AG08395 (cell line): ENCODE data around the gene ANGPTL8.
A peak's percentile ranks its signal among the peaks of the same experiment; 100 is the strongest.

ENCODE experiments used
- DNase-seq: peaks from one replicate; pipeline ENCODE4 v3.0.0; 2012; ENCODE audit warnings: mixed read lengths, low spot score

ANGPTL8 gene, protein sequence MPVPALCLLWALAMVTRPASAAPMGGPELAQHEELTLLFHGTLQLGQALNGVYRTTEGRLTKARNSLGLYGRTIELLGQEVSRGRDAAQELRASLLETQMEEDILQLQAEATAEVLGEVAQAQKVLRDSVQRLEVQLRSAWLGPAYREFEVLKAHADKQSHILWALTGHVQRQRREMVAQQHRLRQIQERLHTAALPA

DNA sequence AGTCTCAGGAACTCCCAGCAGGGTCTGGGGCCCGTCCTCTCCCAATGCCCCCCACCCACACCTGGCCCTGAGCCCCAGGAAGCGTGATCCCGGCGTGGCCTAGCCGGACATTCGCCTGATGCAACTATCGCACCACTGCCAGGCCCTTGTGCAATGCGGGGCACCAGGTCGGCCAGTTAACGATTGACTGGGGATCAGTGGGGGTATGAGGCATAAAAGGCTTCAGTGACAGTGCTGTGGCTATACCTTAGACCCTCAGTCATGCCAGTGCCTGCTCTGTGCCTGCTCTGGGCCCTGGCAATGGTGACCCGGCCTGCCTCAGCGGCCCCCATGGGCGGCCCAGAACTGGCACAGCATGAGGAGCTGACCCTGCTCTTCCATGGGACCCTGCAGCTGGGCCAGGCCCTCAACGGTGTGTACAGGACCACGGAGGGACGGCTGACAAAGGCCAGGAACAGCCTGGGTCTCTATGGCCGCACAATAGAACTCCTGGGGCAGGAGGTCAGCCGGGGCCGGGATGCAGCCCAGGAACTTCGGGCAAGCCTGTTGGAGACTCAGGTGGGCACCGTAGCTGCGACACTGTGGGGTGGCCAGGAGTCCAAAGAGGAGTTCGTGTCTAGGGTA is at the start of gene ANGPTL8:
Gene ANGPTL8 (plus strand): TSS at position 243 of the 624 bp plus-strand sequence. CDS start 19 bp downstream, at position 262.
- DNase-seq = no peak

DNA sequence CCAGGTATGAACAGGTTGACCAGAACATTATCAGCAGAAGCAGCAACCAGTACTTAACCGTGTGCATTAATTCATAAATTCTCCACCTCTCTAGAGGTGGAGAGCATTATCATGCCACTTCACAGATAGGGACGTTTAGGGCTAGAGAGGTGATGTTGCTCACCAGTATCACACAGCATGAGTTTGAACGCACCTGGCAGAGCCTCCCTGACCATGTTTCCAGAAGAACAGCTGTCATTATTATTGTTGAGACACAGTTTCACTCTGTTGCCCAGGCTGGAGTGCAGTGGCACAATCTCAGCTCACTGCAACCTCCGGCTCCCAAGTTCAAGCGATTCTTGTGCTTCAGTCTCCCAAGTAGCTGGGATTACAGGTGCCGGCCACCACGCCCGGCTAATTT is 48.9 kb upstream of the ANGPTL8 start:
- DNase-seq = no peak

DNA sequence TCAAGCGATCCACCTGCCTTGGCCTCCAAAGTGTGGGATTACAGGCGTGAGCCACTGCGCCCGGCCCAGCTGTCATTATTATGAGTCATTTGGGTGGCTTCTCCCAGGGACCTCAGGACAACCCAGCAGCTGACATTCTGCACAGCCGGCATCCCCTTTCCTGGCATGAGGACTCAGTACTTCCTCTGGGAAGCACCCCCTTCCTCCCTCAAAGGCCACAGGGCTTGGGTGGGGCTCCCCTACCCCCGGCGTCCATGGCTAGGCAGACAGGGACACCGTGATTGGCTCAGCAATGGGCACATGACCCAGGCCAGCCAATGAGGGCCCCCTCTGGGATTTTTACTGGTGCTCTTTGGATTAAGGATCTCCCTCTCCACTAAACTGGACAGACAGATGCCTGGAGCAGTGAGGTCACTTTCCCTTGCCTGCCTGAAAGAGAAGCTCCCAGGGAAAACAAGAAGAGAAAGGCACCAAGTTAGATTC is 48.1 kb upstream of the ANGPTL8 start:
- DNase-seq = peak; percentile 94

DNA sequence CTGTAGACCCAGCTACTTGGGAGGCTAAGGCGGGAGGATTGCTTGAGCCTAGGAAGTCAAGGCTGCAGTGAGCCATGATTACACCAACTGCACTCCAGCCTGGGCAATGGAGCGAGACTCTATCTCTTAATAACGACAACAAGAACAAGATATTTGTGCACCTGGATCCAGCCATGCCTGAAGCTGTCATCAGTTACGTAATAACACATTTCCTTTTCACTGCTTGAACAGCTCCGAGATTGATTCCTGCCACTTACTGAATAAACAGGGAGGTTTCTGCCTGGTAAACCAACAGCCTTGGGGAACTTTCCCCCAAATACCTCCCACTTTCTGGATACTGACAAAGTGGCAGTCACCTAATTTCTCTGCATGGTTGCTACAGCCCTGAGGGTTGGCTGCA is 47.5 kb upstream of the ANGPTL8 start:
- no peak for DNase-seq

DNA sequence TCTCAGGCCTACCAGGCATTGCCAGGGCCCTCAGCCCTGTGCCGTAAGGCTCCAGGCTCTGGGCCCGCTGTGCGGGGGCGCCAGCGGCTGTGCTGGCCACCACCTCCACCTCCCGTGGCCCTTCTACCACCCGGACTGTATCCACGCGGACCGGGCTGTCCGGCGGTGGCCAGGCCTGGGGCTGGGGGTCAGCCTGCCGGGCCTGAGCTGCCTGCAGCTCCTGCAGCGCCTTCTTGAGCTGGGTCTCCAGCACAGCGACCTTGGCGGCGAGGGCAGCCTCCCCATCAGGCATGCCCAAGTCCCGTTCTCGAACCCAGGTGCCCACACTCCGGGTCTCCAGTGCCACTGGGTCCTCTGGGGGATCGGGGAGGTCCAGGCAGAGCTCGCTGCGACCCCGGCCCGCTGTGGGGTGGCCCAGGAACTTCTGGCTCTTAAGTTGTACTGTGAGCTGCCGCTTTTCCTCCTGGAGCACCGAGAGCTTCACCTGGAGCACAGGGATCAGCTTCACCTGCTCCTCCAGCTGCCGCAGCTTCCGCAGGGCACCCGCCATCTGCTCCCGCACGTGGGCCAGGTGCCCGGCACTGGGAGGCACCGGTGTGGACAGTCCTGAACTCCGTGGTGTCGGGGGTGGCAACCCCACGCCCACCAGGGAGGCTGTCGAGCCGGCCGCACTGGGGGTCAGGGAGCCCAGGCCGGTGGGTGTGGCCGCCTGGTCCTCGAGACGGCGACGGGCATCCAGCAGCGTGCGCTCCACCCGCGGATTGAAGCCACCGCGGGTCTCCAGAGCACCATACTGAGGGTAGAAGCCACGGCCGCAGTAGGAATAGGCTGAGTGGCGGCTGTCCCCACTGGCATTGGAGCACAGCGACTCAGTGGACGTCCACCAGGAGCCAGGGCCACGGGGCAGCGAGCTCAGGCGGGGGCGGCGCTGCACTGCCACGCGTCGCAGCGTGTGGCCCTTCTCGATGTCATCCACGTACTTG is 46.2 kb upstream of the ANGPTL8 start:
- no peak for DNase-seq

DNA sequence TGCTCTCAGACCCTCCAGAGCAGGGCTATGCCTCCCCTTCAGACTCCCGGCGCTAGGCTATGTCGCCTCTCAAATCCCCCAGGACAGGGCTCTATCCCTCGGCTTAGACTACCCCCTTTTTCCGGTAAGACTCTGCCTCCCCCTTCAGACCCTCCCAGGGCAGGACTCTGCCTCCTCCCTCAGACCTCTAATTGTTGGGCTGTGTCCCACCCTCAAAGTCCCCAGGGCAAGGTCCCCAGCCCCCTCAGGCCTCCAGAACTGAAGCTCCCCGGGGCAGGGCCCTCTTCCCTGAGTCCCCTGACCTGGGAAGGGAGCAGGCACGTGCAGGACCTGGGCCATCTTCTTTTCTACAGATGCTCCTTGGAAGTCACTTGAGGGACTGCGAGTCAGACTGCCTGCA is 45.2 kb upstream of the ANGPTL8 start:
- no peak for DNase-seq

DNA sequence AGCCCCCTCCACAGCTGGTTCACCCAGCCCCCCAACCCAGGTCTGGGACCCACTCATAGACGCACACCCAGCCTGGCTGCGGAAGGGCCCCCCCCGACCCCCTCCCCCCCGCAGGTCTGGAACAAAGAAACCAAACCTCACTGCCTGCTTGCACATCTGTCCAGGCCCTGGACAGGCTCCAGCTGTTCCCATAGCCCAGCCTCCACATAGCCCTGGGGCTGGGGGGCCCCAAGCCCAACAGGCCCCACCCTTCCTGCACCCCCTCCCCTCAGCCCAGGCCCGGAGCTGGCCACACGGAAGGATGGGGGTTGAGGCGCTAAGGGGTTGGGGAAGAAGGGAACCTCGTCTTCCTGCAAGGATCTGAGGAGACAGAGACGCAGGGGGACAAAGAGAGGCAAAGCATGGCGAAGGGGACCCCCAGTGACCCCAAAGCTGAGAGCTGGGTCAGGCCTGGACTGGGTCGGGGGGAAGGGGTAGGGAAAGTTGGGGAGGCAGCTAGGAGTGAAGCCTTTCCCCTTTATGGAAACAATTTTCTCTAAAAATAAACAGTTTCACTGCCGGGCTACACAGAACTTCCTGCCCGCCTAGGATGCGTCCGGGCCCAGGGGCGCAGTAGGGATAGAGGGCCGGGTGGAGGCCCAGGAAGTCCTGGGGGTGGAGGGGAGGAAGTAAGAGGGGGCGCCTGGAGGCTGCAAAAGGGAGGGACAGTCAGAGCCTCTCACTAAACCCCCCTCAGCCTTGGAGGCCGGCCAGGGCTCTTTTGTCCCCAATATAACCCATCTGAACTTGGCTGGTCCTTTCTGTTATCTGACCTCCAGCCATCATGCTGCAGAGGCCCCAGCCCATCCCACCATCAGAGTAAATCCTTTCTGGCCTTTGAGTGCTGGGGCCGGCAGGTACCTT is 44.5 kb upstream of the ANGPTL8 start:
- no peak for DNase-seq

DNA sequence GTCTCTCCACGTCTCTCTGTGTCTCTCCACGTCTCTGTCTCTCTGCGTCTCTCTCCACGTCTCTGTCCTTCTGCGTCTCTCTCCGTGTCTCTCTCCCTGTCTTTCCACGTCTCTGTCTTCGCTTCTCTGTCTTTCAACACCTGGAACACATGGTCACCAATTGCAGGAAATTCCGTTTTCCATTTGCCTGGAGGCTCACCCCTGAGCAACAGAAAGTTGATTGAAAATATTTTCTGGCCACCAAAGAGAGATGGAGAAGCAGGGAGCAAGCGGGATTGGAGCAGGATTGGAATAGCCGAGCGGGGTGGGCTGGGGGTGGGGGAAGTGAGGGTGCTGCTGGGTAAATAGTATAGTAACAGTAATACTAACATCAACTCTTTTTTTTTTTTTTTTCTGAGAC is 43.7 kb upstream of the ANGPTL8 start:
- DNase-seq = no peak

DNA sequence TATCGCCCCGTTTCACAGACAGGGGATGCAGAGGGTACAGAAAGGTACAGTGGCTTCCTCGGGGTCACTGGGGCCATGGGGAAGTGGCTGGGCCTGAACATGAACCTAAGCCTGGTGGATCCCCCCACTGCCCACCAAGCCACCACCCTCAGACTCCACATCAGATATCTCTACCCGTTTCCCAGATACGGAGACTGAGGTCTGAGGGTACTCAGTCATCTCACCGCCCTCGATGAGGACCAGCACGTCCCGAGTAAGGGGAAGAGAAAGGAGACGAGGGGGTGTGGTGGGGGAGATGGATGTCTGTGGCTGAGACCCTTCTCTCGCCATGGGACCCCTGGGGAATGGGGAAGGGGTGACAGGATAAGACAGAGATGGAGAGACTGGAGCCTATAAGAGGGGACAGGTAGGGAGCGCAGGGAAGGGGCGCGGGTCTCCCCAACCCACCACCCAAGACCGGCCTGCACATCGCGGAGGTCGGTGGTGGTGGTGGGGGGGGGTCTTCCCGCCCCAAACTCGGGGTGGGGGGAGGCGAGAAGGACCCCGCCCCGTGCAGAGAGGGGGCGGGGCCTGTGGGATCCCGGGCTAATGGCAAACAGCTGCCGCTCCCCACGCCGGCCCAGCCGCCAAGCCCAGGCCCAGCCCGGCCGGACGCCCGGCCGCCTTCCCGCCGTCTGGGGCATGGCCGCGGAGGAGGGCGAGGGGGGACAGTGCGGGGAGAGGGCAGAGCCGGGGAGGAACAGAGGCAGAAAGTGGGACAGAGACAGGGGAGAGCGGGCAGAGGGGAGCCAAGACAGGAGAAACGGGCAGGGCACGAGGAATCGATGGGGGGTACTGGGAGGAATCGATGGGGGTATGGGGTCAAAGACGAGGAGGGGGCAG is 42.8 kb upstream of the ANGPTL8 start:
- DNase-seq = peak; percentile 58

DNA sequence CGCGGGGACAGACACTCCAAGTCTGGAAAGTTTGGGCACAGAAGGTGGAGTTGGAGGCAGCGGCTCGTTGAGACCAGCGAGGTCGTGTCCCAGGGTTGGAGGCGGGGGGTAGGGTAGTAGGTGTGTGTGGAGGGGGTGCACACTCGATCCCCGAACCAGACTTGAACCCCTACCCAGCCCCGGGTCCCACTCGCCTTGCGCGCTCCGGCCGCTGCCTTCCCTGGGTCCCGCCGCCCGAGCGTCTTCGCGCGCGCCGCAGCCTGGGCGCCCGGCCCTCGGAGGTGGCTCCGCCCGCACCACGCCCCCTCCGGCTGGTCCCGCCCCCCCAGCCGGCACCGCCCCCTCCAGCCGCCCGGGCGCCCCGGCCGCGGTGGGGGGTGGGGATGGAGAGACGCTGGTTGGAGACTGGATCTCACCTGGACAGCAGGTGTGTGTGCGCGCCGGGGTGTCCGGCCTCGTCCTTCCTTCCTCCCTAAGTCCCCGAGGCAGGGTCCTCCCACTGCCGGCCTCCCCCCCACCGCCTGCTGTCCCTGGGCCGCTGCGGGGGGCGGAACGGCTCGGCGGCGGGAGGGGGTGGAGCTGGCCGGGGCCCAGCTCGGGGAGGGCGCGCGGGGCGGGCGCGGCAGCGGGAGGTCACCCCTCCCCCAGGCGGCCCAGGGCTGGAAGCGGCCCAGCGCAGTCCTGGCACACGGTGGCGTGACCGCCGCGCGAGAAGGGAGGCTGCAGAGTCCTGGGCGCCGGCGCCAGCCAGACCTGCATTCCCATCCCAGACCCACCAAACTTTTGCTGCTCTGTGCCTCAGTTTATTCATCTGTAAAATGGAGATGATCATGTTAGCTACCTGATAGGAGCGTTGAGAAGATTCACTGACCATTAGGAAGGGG is 41.9 kb upstream of the ANGPTL8 start, which contains the start of gene KANK2:
Gene KANK2 (minus strand): TSS at position 255 of the 884 bp plus-strand sequence. CDS start 3,034 bp downstream, outside the sequence.
- DNase-seq = peak; percentile 96

DNA sequence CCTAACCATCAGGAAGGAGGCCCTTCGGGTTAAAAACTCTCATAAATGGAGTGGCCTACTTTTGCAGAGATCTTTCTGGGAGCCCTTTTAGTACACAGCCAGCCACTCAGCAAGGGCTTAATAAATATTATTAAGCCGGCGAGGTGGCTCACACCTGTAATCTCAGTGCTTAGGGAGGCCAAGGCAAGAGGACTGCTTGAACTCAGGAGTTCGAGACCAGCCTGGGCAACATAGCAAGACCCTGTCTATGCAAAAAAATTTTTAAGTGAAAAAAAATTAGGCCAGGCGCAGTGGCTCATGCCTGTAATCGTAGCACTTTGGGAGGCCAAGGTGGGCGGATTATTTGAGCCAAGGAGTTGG is 41.3 kb upstream of the ANGPTL8 start:
- DNase-seq = no peak

DNA sequence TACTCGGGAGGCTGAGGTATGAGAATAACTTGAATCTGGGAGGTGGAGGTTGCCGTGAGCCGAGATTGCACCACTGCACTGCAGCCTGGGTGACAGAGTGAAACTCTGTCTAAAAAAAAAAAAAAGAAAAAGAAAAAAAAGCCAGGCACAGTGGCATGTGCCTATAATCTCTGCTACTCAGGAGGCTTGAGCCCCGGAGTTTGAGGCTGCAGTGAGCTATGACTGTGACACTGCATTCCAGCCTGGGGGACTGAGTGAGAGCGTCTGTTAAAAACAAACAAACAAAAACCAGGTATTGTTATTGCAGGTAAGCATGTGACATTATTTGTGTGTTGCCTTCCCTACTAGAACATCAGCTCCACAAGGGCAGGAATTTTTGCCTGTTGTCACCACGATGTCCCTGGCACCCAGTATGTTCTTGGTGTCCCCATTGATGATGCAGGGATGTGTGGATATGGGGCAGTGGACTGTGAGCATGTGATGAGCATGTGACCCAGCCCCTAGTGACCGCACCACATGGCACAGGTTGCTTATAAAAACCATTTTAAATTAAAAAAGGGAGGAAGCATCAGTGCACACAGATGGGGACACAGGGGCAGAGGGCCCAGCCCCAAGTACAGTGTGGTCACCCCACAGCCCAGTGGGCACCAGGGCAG is 40.5 kb upstream of the ANGPTL8 start:
- DNase-seq = no peak

DNA sequence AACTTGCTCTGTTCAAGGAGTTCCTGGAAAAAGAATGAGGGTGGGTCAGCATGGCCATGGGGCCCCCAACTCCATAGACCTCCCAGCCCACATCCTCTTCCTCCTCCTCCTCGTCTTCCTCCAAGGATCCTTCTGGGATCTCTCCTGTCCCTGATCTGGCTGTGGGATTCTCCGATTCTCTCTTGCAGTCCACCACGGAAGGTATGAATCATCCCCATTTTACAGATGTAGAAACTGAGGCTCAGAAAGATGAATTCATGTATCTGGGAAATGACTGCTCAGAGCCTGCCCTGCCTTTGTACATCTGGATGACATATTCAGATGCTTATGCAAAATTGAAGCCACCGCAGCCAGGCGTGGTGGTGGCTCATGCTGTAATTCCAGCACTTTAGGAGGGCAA is 39.9 kb upstream of the ANGPTL8 start:
- DNase-seq = no peak

DNA sequence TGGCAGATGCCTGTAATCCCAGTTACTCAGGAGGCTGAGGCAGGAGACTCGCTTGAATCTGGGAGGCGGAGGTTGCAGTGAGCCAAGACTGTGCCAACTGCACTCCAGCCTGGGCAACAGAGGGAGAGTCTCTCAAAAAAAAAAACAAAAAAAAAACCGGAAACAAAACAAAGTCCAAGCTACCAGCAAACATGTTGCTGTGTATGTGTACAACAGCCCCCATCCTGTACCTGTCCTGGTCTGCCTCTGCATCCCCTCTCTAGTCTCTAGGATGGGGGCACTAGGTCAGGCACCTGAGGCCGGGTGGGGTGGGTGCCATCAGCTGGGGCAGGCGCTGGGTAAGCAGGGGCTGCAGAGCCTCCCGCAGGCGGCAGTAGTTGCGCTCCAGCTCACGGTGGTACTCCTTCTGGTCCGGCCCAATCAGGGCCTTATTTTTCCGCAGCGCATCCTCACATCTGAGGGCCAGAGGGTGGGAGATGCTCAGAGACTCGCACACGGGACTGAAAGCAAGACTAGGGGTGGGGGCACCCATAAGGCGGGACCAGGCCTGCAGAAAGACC is 39.3 kb upstream of the ANGPTL8 start:
- DNase-seq = no peak

DNA sequence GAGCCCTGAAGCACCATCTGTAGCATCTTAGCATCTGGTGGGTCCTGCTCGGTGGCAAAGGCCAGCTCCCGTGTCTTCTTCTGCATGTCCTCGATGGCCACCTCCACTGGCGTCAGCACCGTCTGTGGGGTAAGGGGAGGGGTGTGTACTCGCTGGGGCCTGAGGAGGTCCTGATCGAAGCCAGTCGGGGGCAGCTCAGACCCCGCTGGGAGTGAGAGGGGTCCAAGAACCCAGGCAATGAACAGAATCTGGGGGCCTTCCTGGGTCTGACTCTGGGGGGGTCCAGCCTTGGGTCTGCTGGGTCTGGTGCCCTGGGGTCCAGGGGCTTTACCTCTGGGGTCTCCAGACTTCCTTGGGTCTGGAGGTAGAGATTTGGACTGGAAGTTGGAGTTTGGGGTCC is 38.5 kb upstream of the ANGPTL8 start:
- no peak for DNase-seq

DNA sequence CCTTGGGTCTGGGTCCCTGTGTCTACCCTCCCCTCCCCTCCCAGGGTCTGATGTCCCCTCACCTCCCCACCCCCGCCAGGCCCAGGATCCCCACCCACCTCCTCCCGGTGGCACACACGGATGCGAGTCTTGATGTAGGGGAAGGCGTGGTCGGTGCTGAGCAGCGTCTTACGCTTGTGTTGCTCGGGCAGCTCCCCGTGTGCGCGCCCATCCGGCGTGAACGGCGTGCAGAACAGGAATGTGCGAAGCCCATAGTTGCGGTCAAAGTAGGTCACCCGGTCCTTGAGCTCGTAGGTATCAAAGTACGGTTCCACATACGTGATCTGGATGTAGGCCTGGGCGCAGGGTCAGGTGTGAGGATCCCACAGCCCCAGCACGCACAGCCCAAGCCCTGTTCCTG is 37.6 kb upstream of the ANGPTL8 start:
- no peak for DNase-seq

DNA sequence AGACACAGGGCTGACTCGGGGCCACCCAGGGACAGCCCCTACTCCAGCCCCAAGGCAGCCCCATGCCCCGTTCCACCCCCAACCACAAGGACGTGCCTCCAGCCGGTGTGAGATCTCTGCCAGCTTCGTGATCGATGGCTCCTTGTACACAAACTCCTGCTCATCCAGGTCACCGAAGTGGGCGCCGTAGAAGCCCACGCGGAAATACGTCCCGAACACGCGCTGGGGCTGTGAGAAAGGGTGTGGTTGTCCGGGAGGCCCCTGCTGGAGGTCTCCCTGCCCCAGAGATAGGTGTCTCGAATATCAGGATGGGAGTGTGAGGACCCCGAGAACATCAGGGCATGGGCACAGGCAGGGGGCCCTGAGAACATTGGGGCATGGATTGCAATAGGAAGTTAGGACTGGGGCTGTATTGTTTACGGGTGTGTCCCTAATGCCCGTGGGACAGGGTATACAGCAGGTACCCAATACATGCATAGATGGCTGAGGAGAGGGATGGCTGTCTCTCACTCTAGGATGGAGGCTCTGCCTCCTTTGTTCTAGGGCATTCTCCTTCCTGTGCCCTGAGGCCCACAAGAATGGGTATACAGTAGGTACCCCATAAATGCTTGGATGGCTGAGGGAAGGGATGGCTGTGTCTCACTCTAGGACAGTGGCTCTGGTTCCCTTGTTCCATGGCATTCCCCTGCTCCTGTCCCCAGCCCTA is 36.8 kb upstream of the ANGPTL8 start:
- no peak for DNase-seq
